ENCODE measurements around the gene LRRC4C.
"Not testable (repeated sequence)": the region's sequence is repeated elsewhere in the genome, so short reads cannot be mapped to it uniquely, and the experiment has no call there.

The LRRC4C gene

GRCh38 chr11:41020259-41020658 lies 439.2 kb downstream of the LRRC4C start:
- H3K4me3 Mint-ChIP-seq = no peak overlapping the region
- H3K36me3 Mint-ChIP-seq (ENCODE audit: insufficient read depth) = no peaks in the 10 kb centered on the region
- no peaks in the 10 kb centered on the region for H3K27me3 Mint-ChIP-seq
- H3K27ac Mint-ChIP-seq = no peak overlapping the region
- H3K4me1 Mint-ChIP-seq (ENCODE audit: low read depth in 2 of 2) = no peaks in the 10 kb centered on the region
- H3K9me3 Mint-ChIP-seq = peaks cover 6 to 32% of the 10 kb centered on the region in 2 donors
- DNase-seq (no peak), ATAC-seq (replicated peaks) (no peak)

GRCh38 chr11:41019666-41020065 lies 439.8 kb downstream of the LRRC4C start:
- not testable (repeated sequence) for H3K27ac Mint-ChIP-seq

DNA sequence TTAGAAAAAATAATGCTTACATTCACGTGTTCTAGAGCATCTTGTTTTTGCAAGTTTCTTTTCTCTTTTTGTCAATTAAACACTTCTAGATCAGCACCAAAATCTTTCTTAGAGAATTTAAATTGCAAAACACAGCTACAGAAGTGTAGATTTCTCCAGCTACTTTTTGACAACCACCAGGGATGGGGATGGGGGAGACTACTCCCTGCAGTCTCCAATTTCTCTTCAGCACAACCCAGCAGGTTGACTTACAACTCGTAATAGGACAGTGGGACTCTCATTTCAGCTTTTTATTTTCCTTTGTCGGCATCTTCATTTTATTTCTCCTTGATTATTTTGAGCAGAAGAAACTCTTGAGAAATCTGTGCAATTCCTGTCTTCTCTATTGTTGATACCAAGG lies 441.2 kb downstream of the LRRC4C start:
- DNase-seq (no peak), ATAC-seq (replicated peaks) (no peak)
- Mint-ChIP-seq H3K27me3 (no peaks in the 10 kb centered on the region), H3K9me3 (peaks cover 2 to 29% of the 10 kb centered on the region in 2 donors), H3K36me3 (ENCODE audit: insufficient read depth) (no peaks in the 10 kb centered on the region), H3K27ac (no peak overlapping the region), H3K4me3 (no peak overlapping the region), H3K4me1 (ENCODE audit: low read depth in 2 of 2) (no peaks in the 10 kb centered on the region)

More at GRCh38 chr11:41019666-41020065, 439.8 kb downstream of the LRRC4C start:
- not testable (repeated sequence) for H3K36me3 Mint-ChIP-seq (ENCODE audit: insufficient read depth); DNase-seq; H3K4me3 Mint-ChIP-seq; H3K27me3 Mint-ChIP-seq; H3K4me1 Mint-ChIP-seq (ENCODE audit: low read depth in 2 of 2); ATAC-seq (replicated peaks)
- peaks cover 2 to 29% of the 10 kb centered on the region in 2 donors for H3K9me3 Mint-ChIP-seq

DNA sequence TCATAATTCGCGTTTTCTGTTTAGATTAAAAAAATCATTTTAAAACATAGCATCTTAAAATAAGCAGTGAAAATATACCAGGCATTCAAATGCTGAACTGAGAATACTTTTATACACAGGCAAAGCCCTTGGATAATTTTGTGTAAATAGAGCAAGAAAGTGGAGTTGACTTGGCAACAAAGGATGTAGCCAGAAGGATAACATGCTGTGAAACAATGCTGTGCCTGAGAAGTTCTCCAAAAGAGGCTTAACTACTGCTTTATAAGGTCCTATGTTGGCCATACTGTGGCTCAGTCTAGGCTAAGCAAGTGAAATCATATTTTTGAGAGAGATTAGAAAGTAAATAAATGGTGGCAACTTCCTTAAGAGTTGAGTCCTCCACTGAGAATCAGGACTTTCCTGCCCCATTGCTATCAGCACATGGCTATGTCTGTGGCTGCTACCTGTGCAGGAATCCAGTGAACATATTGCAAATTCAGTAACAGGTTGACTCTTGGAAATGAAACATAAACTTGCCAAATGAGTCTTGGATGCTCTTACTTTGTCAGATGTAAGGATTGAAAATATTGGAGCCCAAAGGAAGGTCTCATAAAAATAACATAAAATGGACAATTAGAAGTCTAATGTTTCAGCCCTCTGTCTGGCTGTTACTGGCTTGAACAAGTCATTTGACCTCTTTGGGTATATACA lies 448.9 kb downstream of the LRRC4C start:
- Mint-ChIP-seq H3K36me3 (ENCODE audit: insufficient read depth) (no peaks in the 10 kb centered on the region), H3K9me3 (peaks cover 10 to 23% of the 10 kb centered on the region in 2 donors)
- ATAC-seq (replicated peaks) = no peak

DNA sequence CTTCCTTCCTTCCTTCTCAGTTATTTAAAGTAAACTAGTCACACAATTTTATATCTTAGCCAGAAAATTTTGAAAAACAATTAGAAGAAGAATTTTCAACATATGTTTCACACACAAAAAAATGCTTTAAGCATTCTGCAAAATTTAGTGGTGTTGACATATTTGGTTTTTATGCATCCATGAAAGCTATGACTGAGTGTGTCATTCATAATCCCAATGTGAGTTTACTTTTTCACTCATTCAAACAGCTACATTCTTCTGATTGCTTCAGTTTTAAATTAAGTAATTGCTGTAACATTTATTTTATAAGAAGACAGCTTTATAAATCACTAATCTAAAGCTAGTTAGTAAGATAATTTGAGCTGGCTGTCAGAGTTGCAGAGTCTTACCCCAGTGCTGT lies 453.5 kb downstream of the LRRC4C start:
- no peak for ATAC-seq (replicated peaks)
- Mint-ChIP-seq H3K27me3 (no peaks in the 10 kb centered on the region), H3K27ac (no peak overlapping the region), H3K4me3 (no peak overlapping the region), H3K36me3 (ENCODE audit: insufficient read depth) (no peaks in the 10 kb centered on the region), H3K9me3 (peaks cover 12 to 25% of the 10 kb centered on the region in 2 donors), H3K4me1 (ENCODE audit: low read depth in 2 of 2) (no peaks in the 10 kb centered on the region)
- no peak for DNase-seq

More for the DNA sequence above, 448.9 kb downstream of the LRRC4C start:
- H3K27me3 Mint-ChIP-seq = no peaks in the 10 kb centered on the region
- H3K4me3 Mint-ChIP-seq = no peak overlapping the region
- no peak for DNase-seq
- no peak overlapping the region for H3K27ac Mint-ChIP-seq
- H3K4me1 Mint-ChIP-seq (ENCODE audit: low read depth in 2 of 2) = no peaks in the 10 kb centered on the region

- Mint-ChIP-seq H3K36me3 (ENCODE audit: insufficient read depth) (no peaks in the 10 kb centered on the region), H3K4me3 (no peak overlapping the region), H3K9me3 (peaks cover 12 to 32% of the 10 kb centered on the region in 2 donors), H3K27me3 (no peaks in the 10 kb centered on the region), H3K27ac (no peak overlapping the region), H3K4me1 (ENCODE audit: low read depth in 2 of 2) (no peaks in the 10 kb centered on the region)
- no peak for DNase-seq
- ATAC-seq (replicated peaks) = no peak
Observed at GRCh38 chr11:41003339-41004282, 455.8 kb downstream of the LRRC4C start.

DNA sequence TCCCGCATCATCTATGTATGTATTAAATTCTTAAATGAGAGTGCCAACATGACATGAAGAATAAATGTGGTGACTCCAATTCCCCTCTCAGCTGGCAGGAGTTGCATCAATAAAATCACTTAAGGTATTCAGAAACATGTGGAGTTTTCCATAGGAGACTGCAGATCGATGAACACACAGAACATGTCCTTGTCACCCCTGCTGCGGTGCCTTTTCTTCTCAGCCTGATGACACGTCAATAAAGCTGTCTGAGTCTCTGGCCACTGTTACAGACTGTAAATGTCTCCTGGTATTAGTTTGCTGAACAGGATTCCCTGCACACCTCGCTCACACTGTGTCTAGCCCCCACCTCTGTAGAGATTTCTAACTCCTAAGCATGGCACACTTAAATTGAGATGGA lies 460.5 kb downstream of the LRRC4C start:
- Mint-ChIP-seq H3K4me3 (no peak overlapping the region), H3K9me3 (peaks cover 12 to 28% of the 10 kb centered on the region in 2 donors), H3K4me1 (ENCODE audit: low read depth in 2 of 2) (no peaks in the 10 kb centered on the region), H3K27me3 (no peaks in the 10 kb centered on the region), H3K27ac (no peak overlapping the region), H3K36me3 (ENCODE audit: insufficient read depth) (no peaks in the 10 kb centered on the region)
- DNase-seq (no peak), ATAC-seq (replicated peaks) (no peak)

DNA sequence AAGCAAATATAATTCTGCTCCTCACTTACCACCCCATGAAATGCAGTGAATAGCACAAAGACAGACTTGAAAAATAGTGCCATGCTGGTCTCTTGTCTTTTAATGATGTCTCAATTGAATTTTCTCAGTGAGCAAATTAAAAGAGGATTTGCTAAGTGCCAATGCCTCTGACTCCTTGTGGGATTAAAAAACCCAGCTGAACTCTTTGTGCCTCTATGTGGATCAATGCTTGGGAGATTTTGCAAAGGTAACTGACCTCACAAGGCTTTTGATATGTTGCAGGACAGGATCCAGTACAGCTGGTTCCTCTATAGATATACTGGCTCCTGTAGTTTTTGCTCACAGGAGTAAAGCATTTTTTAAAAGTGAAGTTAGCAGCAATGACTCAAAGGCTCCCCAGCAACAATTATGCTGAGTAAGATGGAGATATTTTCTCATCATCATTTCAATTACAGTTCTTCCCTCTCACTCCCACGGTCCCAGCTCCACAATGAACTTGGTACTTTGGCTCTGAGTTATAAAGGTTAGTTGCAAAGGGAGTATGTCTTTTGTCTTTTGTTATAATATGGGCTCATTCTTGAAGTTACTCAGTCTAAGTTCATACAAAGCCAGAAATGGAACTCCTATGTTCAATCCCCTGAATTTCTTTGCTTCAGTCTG lies 471.5 kb downstream of the LRRC4C start:
- Mint-ChIP-seq H3K9me3 (peaks cover 7 to 21% of the 10 kb centered on the region in 2 donors), H3K36me3 (ENCODE audit: insufficient read depth) (no peaks in the 10 kb centered on the region), H3K4me1 (ENCODE audit: low read depth in 2 of 2) (no peaks in the 10 kb centered on the region)

DNA sequence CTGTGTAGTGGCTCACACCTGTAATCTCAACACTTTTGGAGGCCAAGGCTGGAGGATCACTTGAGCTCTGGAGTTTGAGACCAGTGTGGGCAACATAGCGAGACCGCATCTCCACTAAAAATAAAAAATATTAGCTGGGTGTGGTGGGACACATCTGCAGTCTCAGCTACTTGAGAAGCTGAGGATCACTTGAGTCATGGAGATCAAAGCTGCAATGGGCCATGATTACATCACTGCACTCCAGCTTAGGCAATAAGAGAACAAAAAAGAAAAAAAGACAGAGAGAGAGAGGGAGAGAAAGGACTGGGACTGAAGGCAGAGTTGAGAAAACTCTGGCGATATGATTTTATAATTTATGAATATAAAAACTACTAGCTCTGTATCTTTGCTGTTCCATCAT lies 473.1 kb downstream of the LRRC4C start:
- Mint-ChIP-seq H3K27ac (no peak overlapping the region), H3K9me3 (peaks cover 9 to 25% of the 10 kb centered on the region in 2 donors), H3K36me3 (ENCODE audit: insufficient read depth) (no peaks in the 10 kb centered on the region), H3K4me3 (no peak overlapping the region), H3K4me1 (ENCODE audit: low read depth in 2 of 2) (no peaks in the 10 kb centered on the region), H3K27me3 (no peaks in the 10 kb centered on the region)
- ATAC-seq (replicated peaks) (no peak), DNase-seq (no peak)

More for the DNA sequence above, 471.5 kb downstream of the LRRC4C start:
- no peak for DNase-seq
- Mint-ChIP-seq H3K27ac (no peak overlapping the region), H3K4me3 (no peak overlapping the region), H3K27me3 (no peaks in the 10 kb centered on the region)
- no peak for ATAC-seq (replicated peaks)

- H3K9me3 Mint-ChIP-seq = peaks cover 20 to 21% of the 10 kb centered on the region in 2 donors
- no peak overlapping the region for H3K4me3 Mint-ChIP-seq
- H3K4me1 Mint-ChIP-seq (ENCODE audit: low read depth in 2 of 2) = no peaks in the 10 kb centered on the region
- no peak overlapping the region for H3K27ac Mint-ChIP-seq
- ATAC-seq (replicated peaks) (no peak), DNase-seq (no peak)
- no peaks in the 10 kb centered on the region for H3K27me3 Mint-ChIP-seq
- H3K36me3 Mint-ChIP-seq (ENCODE audit: insufficient read depth) = no peaks in the 10 kb centered on the region
Observed at GRCh38 chr11:40975076-40975475, 484.4 kb downstream of the LRRC4C start.

DNA sequence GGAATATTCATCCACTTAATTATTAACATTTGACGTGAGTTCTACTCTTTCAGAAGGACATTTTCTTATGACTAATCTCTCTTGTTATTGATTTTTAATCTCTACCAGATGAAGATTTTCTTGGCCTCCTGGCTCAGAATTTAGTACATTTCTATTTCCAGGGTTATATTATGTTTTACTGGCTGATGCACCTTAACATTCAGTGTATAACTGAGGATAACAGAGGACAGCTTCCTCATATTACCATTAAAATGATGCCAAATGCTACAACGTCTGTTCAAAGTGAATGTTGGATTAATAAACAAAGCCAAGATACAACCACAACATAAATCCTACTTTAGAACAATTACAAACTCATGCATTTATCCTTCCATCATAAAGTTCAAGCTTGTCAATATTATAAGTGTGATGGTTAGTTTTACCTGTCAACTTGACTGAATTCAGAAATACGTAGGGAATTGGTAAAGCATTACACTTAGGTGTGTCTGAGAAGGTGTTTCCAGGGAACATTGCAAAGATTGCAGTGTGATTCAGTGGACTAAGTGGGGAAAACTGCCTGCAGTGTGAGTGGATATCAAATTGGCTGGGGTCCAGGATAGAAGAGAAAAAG lies 485.2 kb downstream of the LRRC4C start:
- no peaks in the 10 kb centered on the region for H3K36me3 Mint-ChIP-seq (ENCODE audit: insufficient read depth)
- ATAC-seq (replicated peaks) (no peak), DNase-seq (no peak)
- no peak overlapping the region for H3K27ac Mint-ChIP-seq
- H3K4me3 Mint-ChIP-seq = no peak overlapping the region
- peaks cover 20 to 21% of the 10 kb centered on the region in 2 donors for H3K9me3 Mint-ChIP-seq
- H3K4me1 Mint-ChIP-seq (ENCODE audit: low read depth in 2 of 2) = no peaks in the 10 kb centered on the region
- no peaks in the 10 kb centered on the region for H3K27me3 Mint-ChIP-seq

- no peaks in the 10 kb centered on the region for H3K27me3 Mint-ChIP-seq
- peaks cover 6 to 11% of the 10 kb centered on the region in 2 donors for H3K9me3 Mint-ChIP-seq
- DNase-seq = no peak
- no peak overlapping the region for H3K4me3 Mint-ChIP-seq
- no peak for ATAC-seq (replicated peaks)
- no peak overlapping the region for H3K27ac Mint-ChIP-seq
- H3K4me1 Mint-ChIP-seq (ENCODE audit: low read depth in 2 of 2) = no peaks in the 10 kb centered on the region
- H3K36me3 Mint-ChIP-seq (ENCODE audit: insufficient read depth) = no peaks in the 10 kb centered on the region
Observed at GRCh38 chr11:40958707-40959106, 500.7 kb downstream of the LRRC4C start.

DNA sequence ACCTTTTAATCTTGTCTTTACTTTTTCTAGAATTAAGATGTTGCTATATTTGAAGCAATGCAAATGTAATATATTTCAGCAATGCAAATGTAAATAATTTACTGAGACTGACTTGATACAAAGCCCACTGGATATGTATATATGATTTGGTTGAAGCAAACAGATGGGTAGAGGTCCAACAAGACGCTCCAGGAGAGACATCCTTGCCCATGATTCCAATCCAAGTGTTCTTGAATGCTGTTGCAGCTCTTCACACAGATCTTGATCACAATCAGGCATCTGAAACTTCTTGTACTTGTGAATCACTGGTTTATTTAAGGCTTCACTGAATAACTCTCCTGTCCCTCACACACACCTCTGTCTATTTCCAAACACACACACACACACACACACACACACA lies 507.0 kb downstream of the LRRC4C start:
- Mint-ChIP-seq H3K36me3 (ENCODE audit: insufficient read depth) (no peaks in the 10 kb centered on the region), H3K4me3 (no peak overlapping the region), H3K4me1 (ENCODE audit: low read depth in 2 of 2) (no peaks in the 10 kb centered on the region), H3K27ac (no peak overlapping the region), H3K27me3 (no peaks in the 10 kb centered on the region), H3K9me3 (peaks cover 9 to 24% of the 10 kb centered on the region in 2 donors)
- DNase-seq (no peak), ATAC-seq (replicated peaks) (no peak)
